ENCODE results near the gene IL1RAP.

IL1RAP gene

GRCh38 chr3:190574473-190574872, 60.6 kb downstream of the IL1RAP start:
- DNase-seq: no peak
- TF ChIP-seq CTCF (IDR thresholded peaks at IDR 0.05): no peak
- Mint-ChIP-seq H3K36me3 (ENCODE audit: low read depth) (peaks cover 8% of the 10 kb centered on the region), H3K9me3 (peaks cover 15% of the 10 kb centered on the region), H3K27me3 (ENCODE audit: low read depth, poor library complexity) (no peaks in the 10 kb centered on the region), H3K4me1 (no peaks in the 10 kb centered on the region), H3K27ac (no peak overlapping the region), H3K4me3 (no peak overlapping the region)

- Mint-ChIP-seq H3K27ac (no peak overlapping the region), H3K4me1 (no peaks in the 10 kb centered on the region)
Observed at GRCh38 chr3:190575437-190576185, 61.7 kb downstream of the IL1RAP start.

GRCh38 chr3:190577225-190577624, 63.3 kb downstream of the IL1RAP start:
- Mint-ChIP-seq H3K36me3 (ENCODE audit: low read depth) (peaks cover 8% of the 10 kb centered on the region), H3K27ac (no peak overlapping the region), H3K9me3 (peaks cover 15% of the 10 kb centered on the region), H3K27me3 (ENCODE audit: low read depth, poor library complexity) (no peaks in the 10 kb centered on the region), H3K4me1 (no peaks in the 10 kb centered on the region), H3K4me3 (no peak overlapping the region)
- no peak for TF ChIP-seq CTCF (IDR thresholded peaks at IDR 0.05)
- DNase-seq: no peak

More at GRCh38 chr3:190575437-190576185, 61.7 kb downstream of the IL1RAP start:
- Mint-ChIP-seq H3K27me3 (ENCODE audit: low read depth, poor library complexity) (no peaks in the 10 kb centered on the region), H3K4me3 (no peak overlapping the region), H3K9me3 (peaks cover 15% of the 10 kb centered on the region), H3K36me3 (ENCODE audit: low read depth) (peaks cover 8% of the 10 kb centered on the region)
- DNase-seq: no peak
- no peak for TF ChIP-seq CTCF (IDR thresholded peaks at IDR 0.05)

GRCh38 chr3:190579514-190580137, 65.7 kb downstream of the IL1RAP start:
- Mint-ChIP-seq H3K4me3 (no peak overlapping the region), H3K4me1 (no peaks in the 10 kb centered on the region), H3K9me3 (peaks cover 15% of the 10 kb centered on the region), H3K36me3 (ENCODE audit: low read depth) (peaks cover 8% of the 10 kb centered on the region), H3K27ac (no peak overlapping the region), H3K27me3 (ENCODE audit: low read depth, poor library complexity) (no peaks in the 10 kb centered on the region)
- no peak for TF ChIP-seq CTCF (IDR thresholded peaks at IDR 0.05)
- no peak for DNase-seq

- TF ChIP-seq CTCF (IDR thresholded peaks at IDR 0.05): no peak
- no peak overlapping the region for H3K4me3 Mint-ChIP-seq
- no peak for DNase-seq
- no peaks in the 10 kb centered on the region for H3K4me1 Mint-ChIP-seq
- H3K36me3 Mint-ChIP-seq (ENCODE audit: low read depth): peaks cover 8% of the 10 kb centered on the region
- H3K27ac Mint-ChIP-seq: no peak overlapping the region
- H3K9me3 Mint-ChIP-seq: peaks cover 15% of the 10 kb centered on the region
- H3K27me3 Mint-ChIP-seq (ENCODE audit: low read depth, poor library complexity): no peaks in the 10 kb centered on the region
Observed at GRCh38 chr3:190580417-190580816, 66.5 kb downstream of the IL1RAP start.

All from nephron progenitor cell (in vitro differentiated cells).